ENCODE data around the gene NPL. TPM values are rescaled to one million over a fixed set of nuclear protein-coding genes. Genes with fewer than 3 reads are reported as not detected.

The NPL gene
- polyA plus RNA-seq, 1 of the 3 experiments (the other 2 are of a cell fraction): 1.5 TPM

GRCh38 chr1:182835806-182836205 lies 46.2 kb downstream of the NPL start:
- Histone ChIP-seq H3K9ac (no peak overlapping the region), H3K4me2 (no peak overlapping the region), H3K27ac (ENCODE audit: low read depth in 2 of 2, low read length in 1 of 2) (no peak overlapping the region), H2AFZ (ENCODE audit: low read depth) (no peak overlapping the region), H3F3A (replicated peaks; ENCODE audit: insufficient read depth) (peaks cover 16% of the 10 kb centered on the region), H3K79me2 (ENCODE audit: insufficient read depth) (peaks cover 16% of the 10 kb centered on the region), H4K20me1 (ENCODE audit: insufficient read depth) (peaks cover 13% of the 10 kb centered on the region), H3K9me3 (no peaks in the 10 kb centered on the region), H3K9me2 (no peaks in the 10 kb centered on the region), H3K36me3 (replicated peaks in 1 of 2; ENCODE audit: control insufficient read depth in 1 of 2, insufficient read depth in 2 of 2, low read length in 1 of 2) (peaks cover 0 to 4% of the 10 kb centered on the region in 2 experiments), H3K4me1 (ENCODE audit: control insufficient read depth in 1 of 2, insufficient read depth in 2 of 2, low read depth in 1 of 2, low read length in 1 of 2) (peaks cover 0 to 4% of the 10 kb centered on the region in 2 experiments; a peak in 1 of 4 replicates), H3K27me3 (ENCODE audit: insufficient read depth) (no peaks in the 10 kb centered on the region), H3K4me3 (ENCODE audit: low read depth in 2 of 2, low read length in 1 of 2) (no peak overlapping the region)
- POLR2A ChIA-PET: no interaction called here
- WGBS (ENCODE audit: low lambda C conversion rate): 95% methylated on average over 10 of the region's 10 CpGs
- TF ChIP-seq MXI1 (IDR thresholded peaks at IDR 0.05; ENCODE audit: low read depth, low read length) (no peak), ZBTB33 (IDR thresholded peaks at IDR 0.05; ENCODE audit: borderline replicate concordance, low read depth) (no peak), EP300 (IDR thresholded peaks at IDR 0.05; ENCODE audit: borderline replicate concordance in 1 of 2, low read depth in 1 of 2, low read length in 1 of 2) (no peak), RXRA (IDR thresholded peaks at IDR 0.05; ENCODE audit: borderline replicate concordance, low read depth) (no peak), ELF1 (IDR thresholded peaks at IDR 0.05) (no peak), IRF3 (IDR thresholded peaks at IDR 0.05; ENCODE audit: low read depth, low read length) (no peak)
- DNase-seq: no peak
- CTCF ChIA-PET: no interaction called here

- peak; percentile 99 for DNase-seq
- H3K4me1 ChIP-seq (ENCODE audit: control insufficient read depth in 1 of 2, insufficient read depth in 2 of 2, low read depth in 1 of 2, low read length in 1 of 2): peaks cover 14 to 15% of the 10 kb centered on the region in 2 experiments; a peak in 3 of 4 replicates
- H3K9me3 ChIP-seq: no peaks in the 10 kb centered on the region
- peaks cover 18% of the 10 kb centered on the region for H3F3A ChIP-seq (replicated peaks; ENCODE audit: insufficient read depth)
- H3K36me3 ChIP-seq (replicated peaks in 1 of 2; ENCODE audit: control insufficient read depth in 1 of 2, insufficient read depth in 2 of 2, low read length in 1 of 2): peaks cover 16 to 30% of the 10 kb centered on the region in 2 experiments
- CTCF ChIA-PET: interaction anchor here (0.7 to 1.6 kb wide), 4 partner anchors 12 to 57 kb away, joined by 3 to 5 read pairs (median 4); no protein-coding TSS in a partner anchor
- peak within 1 kb of the TSS; percentile 94 for H3K9ac ChIP-seq
- H3K4me2 ChIP-seq: peak within 1 kb of the TSS; percentile 86
- no peaks in the 10 kb centered on the region for H3K27me3 ChIP-seq (ENCODE audit: insufficient read depth)
- WGBS (ENCODE audit: low lambda C conversion rate): under 1% methylated on average over 40 of the region's 92 CpGs
- peak within 1 kb of the TSS; percentile 72 for H2AFZ ChIP-seq (ENCODE audit: low read depth)
- POLR2A ChIA-PET: no interaction called here
- H4K20me1 ChIP-seq (ENCODE audit: insufficient read depth): peaks cover 50% of the 10 kb centered on the region
- H3K79me2 ChIP-seq (ENCODE audit: insufficient read depth): peaks cover 52% of the 10 kb centered on the region
- no peaks in the 10 kb centered on the region for H3K9me2 ChIP-seq
- peak within 1 kb of the TSS; percentile 76 to 98 for H3K4me3 ChIP-seq (ENCODE audit: low read depth in 2 of 2, low read length in 1 of 2)
- peak within 1 kb of the TSS; percentile 95 to 97 for H3K27ac ChIP-seq (ENCODE audit: low read depth in 2 of 2, low read length in 1 of 2)
- TF ChIP-seq USF2 (IDR thresholded peaks at IDR 0.05; ENCODE audit: borderline replicate concordance, low read depth, low read length) (no peak), RCOR1 (IDR thresholded peaks at IDR 0.05; ENCODE audit: low read length) (no peak), EP300 (IDR thresholded peaks at IDR 0.05; ENCODE audit: borderline replicate concordance in 1 of 2, low read depth in 1 of 2, low read length in 1 of 2) (peak in 1 of 2 experiments; percentile 6; a peak in 1 of 4 replicates), RXRA (IDR thresholded peaks at IDR 0.05; ENCODE audit: borderline replicate concordance, low read depth) (no peak), GATA2 (CRISPR knock-in tag; IDR thresholded peaks at IDR 0.05) (no peak), FOXM1 (IDR thresholded peaks at IDR 0.05; ENCODE audit: low read depth) (no peak), GABPA (IDR thresholded peaks at IDR 0.05; ENCODE audit: low read depth) (0 out of 2 replicates have a peak, but pooled peaks have one; percentile 4), MXI1 (IDR thresholded peaks at IDR 0.05; ENCODE audit: low read depth, low read length) (peak; percentile 90), FOXJ3 (CRISPR knock-in tag; IDR thresholded peaks at IDR 0.05) (no peak), RFX5 (IDR thresholded peaks at IDR 0.05; ENCODE audit: low read length) (no peak), NFIC (IDR thresholded peaks at IDR 0.05; ENCODE audit: borderline replicate concordance) (no peak), MEF2A (IDR thresholded peaks at IDR 0.05; ENCODE audit: borderline replicate concordance, low read depth) (no peak), EZH2phosphoT487 (IDR thresholded peaks at IDR 0.05; ENCODE audit: borderline replicate concordance, low read depth) (no peak), TAF1 (IDR thresholded peaks at IDR 0.05; ENCODE audit: borderline replicate concordance, low read depth, low read length) (peak; percentile 83), NRF1 (IDR thresholded peaks at IDR 0.05; ENCODE audit: low read depth, low read length) (peak; percentile 91), TCF12 (IDR thresholded peaks at IDR 0.05) (no peak)
Measured at GRCh38 chr1:182839209-182840066, 49.9 kb downstream of the NPL start, which contains the start of gene DHX9. Gene DHX9 (plus strand): TSS chr1:182839347. CDS start chr1:182842567, 3,220 bp downstream.
